Fibroblast of peridontal ligament (primary cell): ENCODE results near the gene CD33.
A peak's percentile ranks its signal among the peaks of the same experiment; 100 is the strongest.

ENCODE experiments used
- DNase-seq: peaks from one replicate; pipeline ENCODE4 v3.0.0-alpha.2; 2010; ENCODE audit errors: extremely low read depth

Gene CD33

GRCh38 chr19:51258165-51259160 lies 33.6 kb downstream of the CD33 start:
- no peak for DNase-seq

GRCh38 chr19:51259348-51260245 lies 34.7 kb downstream of the CD33 start:
- DNase-seq = peak; percentile 1

GRCh38 chr19:51263808-51264207 lies 38.9 kb downstream of the CD33 start:
- no peak for DNase-seq

GRCh38 chr19:51271067-51271466 lies 46.2 kb downstream of the CD33 start:
- no peak for DNase-seq

- no peak for DNase-seq
Measured at GRCh38 chr19:51272183-51272810, 47.4 kb downstream of the CD33 start.

- DNase-seq = no peak
Measured at GRCh38 chr19:51274049-51274770, 49.3 kb downstream of the CD33 start.

GRCh38 chr19:51277112-51277511 lies 52.2 kb downstream of the CD33 start:
- no peak for DNase-seq

GRCh38 chr19:51282335-51282734 lies 57.5 kb downstream of the CD33 start:
- no peak for DNase-seq

- DNase-seq = no peak
Measured at GRCh38 chr19:51285682-51286081, 60.8 kb downstream of the CD33 start.
